HepG2 (cell line): ENCODE measurements around the gene TP53I3. TPM values are rescaled to one million over a fixed set of nuclear protein-coding genes. Genes with fewer than 3 reads are reported as not detected.

ENCODE experiments used
- CSRNP2 ChIP-seq: sonication (generic); formaldehyde crosslinking; conservative IDR thresholded peaks from 2 replicates; pipeline ENCODE4 v1.8.0; 2022; ENCODE audit warnings: low read depth, missing genetic modification reagents
- FOXJ3 ChIP-seq: sonication (generic); formaldehyde crosslinking; IDR thresholded peaks from 2 replicates; pipeline ENCODE4 v1.4.0; 2020; ENCODE audit warnings: missing genetic modification reagents, mild to moderate bottlenecking, borderline replicate concordance
- GABPB1 ChIP-seq: IDR thresholded peaks from 2 replicates; pipeline ENCODE4 v1.6.1; 2016; ENCODE audit warnings: mild to moderate bottlenecking, missing genetic modification reagents, moderate library complexity, missing compliant biosample characterization
- GPN1 ChIP-seq: sonication (generic); formaldehyde crosslinking; IDR thresholded peaks from 2 replicates; pipeline ENCODE4 v1.5.1; 2020; ENCODE audit warnings: missing genetic modification reagents, borderline replicate concordance
- MZF1 ChIP-seq: sonication (generic); formaldehyde crosslinking; IDR thresholded peaks from 2 replicates; pipeline ENCODE4 v1.8.1; 2023; ENCODE audit warnings: mild to moderate bottlenecking, missing genetic modification reagents, borderline replicate concordance
- NR2F1 ChIP-seq, 2 experiments: fragments of 450-650 bp in 1 of 2; formaldehyde crosslinking in 1 of 2; IDR thresholded peaks; 2 replicates each; pipeline versions ENCODE4 v1.5.0 to v1.6.1; 2016 to 2020; ENCODE audit warnings: mild to moderate bottlenecking in 1 of 2, missing compliant biosample characterization in 1 of 2, missing genetic modification reagents in 1 of 2, moderate library complexity in 1 of 2
- PAX8 ChIP-seq: sonication (generic); formaldehyde crosslinking; IDR thresholded peaks from 2 replicates; pipeline ENCODE4 v1.8.0; 2022; ENCODE audit warnings: mild to moderate bottlenecking, missing genetic modification reagents, borderline replicate concordance
- POLR2AphosphoS5 ChIP-seq: IDR thresholded peaks from 2 replicates; pipeline ENCODE4 v1.6.1; 2012; ENCODE audit warnings: low read depth, low read length
- SOX5 ChIP-seq: IDR thresholded peaks from 2 replicates; pipeline ENCODE4 v1.6.1; 2016; ENCODE audit warnings: borderline replicate concordance
- TFE3 ChIP-seq: IDR thresholded peaks from 2 replicates; pipeline ENCODE4 v1.6.1; 2016
- XRCC5 ChIP-seq: fragments of 200-400 bp; formaldehyde crosslinking; optimal IDR thresholded peaks from 2 replicates; pipeline ENCODE3; 2017; ENCODE audit warnings: mild to moderate bottlenecking, low read length
- ZNF235 ChIP-seq: sonication (generic); formaldehyde crosslinking; IDR thresholded peaks from 2 replicates; pipeline ENCODE4 v1.8.1; 2023; ENCODE audit warnings: mild to moderate bottlenecking, missing genetic modification reagents, borderline replicate concordance
- ZNF367 ChIP-seq: sonication (generic); formaldehyde crosslinking; IDR thresholded peaks from 2 replicates; pipeline ENCODE4 v1.4.0; 2020; ENCODE audit warnings: missing genetic modification reagents, borderline replicate concordance
- polyA plus RNA-seq, 8 experiments: library from polyadenylated mRNA; depleted of rRNA in 3 of 8; stranded (reverse) in 7 of 8; unstranded in 1 of 8; fragments of >200 nt; fragmentation: Illumina TruSeq in 4 of 8; extraction: Trizol in 4 of 8; gene quantifications; 2 replicates each; pipeline versions ENCODE4 v1.2.1 to v1.2.3, GENCODE V29; 2011 to 2016; ENCODE audit warnings: low read depth in 4 of 8, missing spikeins in 1 of 8, mixed read lengths in 1 of 8; ENCODE audit not compliant: insufficient read depth in 1 of 8
- total RNA-seq, 5 experiments: library from RNA; depleted of rRNA; stranded (reverse); fragments of >200 nt; fragmentation: Illumina TruSeq; extraction: Trizol; gene quantifications; 2 replicates each; pipeline ENCODE4 v1.2.3, GENCODE V29; 2016; ENCODE audit warnings: low read depth in 1 of 5

Gene TP53I3
- total and polyA plus RNA-seq, 2 of the 13 experiments (the other 11 are each of a cell fraction or from before 2014, with no cell fraction given), result 25.0 to 44.1 TPM

GRCh38 chr2:24123195-24123921, 38.7 kb upstream of the TP53I3 start, which contains the start of the genes FAM228B and PFN4 (continued):
- TF ChIP-seq MZF1 (CRISPR knock-in tag), result no peak
- TF ChIP-seq GABPB1 (CRISPR knock-in tag), result peak; percentile 84
- TF ChIP-seq XRCC5, result peak; percentile 38
- 0 out of 2 replicates have a peak, but pooled peaks have one; percentile 15 for TF ChIP-seq ZNF367
- TF ChIP-seq ZNF235, result 0 out of 2 replicates have a peak, but pooled peaks have one; percentile 24
- no peak for TF ChIP-seq FOXJ3 (CRISPR knock-in tag)
- no peak for TF ChIP-seq GPN1 (CRISPR knock-in tag)
- no peak for TF ChIP-seq NR2F1 (CRISPR knock-in tag; IDR thresholded peaks at IDR 0.05)
- peak; percentile 33; the same call in 1 of the 2 replicates for TF ChIP-seq TFE3
- peak; percentile 55 for TF ChIP-seq POLR2AphosphoS5
- TF ChIP-seq CSRNP2 (CRISPR knock-in tag), result no peak
- TF ChIP-seq PAX8, result no peak
- TF ChIP-seq SOX5 (CRISPR knock-in tag), result no peak
